Peyer's patch (tissue), 4 donors: ENCODE measurements around the gene DAAM1.

Source experiments
- CTCF ChIP-seq, 6 experiments: fragments of 450-650 bp in 4 of 6; fragments of 200-600 bp in 2 of 6; sonication (generic) in 1 of 6; IDR thresholded peaks; one replicate each; pipeline ENCODE4 v1.5.1; 2017 to 2019; ENCODE audit warnings: antibody characterized with exemption in 6 of 6, mild to moderate bottlenecking in 3 of 6, moderate library complexity in 1 of 6
- POLR2A ChIP-seq, 2 donors: fragments of 450-650 bp; IDR thresholded peaks; one replicate each; pipeline ENCODE4 v1.5.1; 2017; ENCODE audit warnings: antibody characterized with exemption in 2 of 2, mild to moderate bottlenecking in 2 of 2, moderate library complexity in 2 of 2

GRCh38 chr14:59320763-59321625, 132.5 kb downstream of the DAAM1 start:
- no peak for TF ChIP-seq CTCF (IDR thresholded peaks at IDR 0.05)
- TF ChIP-seq POLR2A (IDR thresholded peaks at IDR 0.05): no peak
